OCI-LY1 (cell line): ENCODE results near the gene ITGB4.

ENCODE experiments used
- H2AFZ ChIP-seq: fragments of 200-600 bp; sonication (generic), shearing (Covaris generic); 2 replicates; pipeline ENCODE4 v1.6.0; 2014; ENCODE audit warnings: antibody characterized with exemption, mild to moderate bottlenecking, low read length
- H3F3A ChIP-seq: fragments of 200-600 bp; sonication (generic), shearing (Covaris generic); 2 replicates; pipeline ENCODE4 v1.6.0; 2014; ENCODE audit warnings: mild to moderate bottlenecking, antibody characterized with exemption, low read length, moderate library complexity; ENCODE audit not compliant: insufficient read depth
- H3K27ac ChIP-seq: fragments of 200-600 bp; sonication (generic); 2 replicates; pipeline ENCODE4 v1.5.1; 2014; ENCODE audit warnings: low read length, mixed run types, mild to moderate bottlenecking, low read depth; ENCODE audit not compliant: poor library complexity, severe bottlenecking
- H3K27me3 ChIP-seq: fragments of 200-600 bp; sonication (generic); 2 replicates; pipeline ENCODE4 v1.6.0; 2014; ENCODE audit warnings: antibody characterized with exemption, mild to moderate bottlenecking, low read length, moderate library complexity; ENCODE audit not compliant: insufficient read depth
- H3K36me3 ChIP-seq: fragments of 200-600 bp; sonication (generic); 2 replicates; pipeline ENCODE4 v1.6.1; 2014; ENCODE audit warnings: mild to moderate bottlenecking, antibody characterized with exemption, low read length, moderate library complexity, mixed read lengths; ENCODE audit not compliant: insufficient read depth
- H3K4me1 ChIP-seq: fragments of 200-600 bp; sonication (generic); 2 replicates; pipeline ENCODE4 v1.5.1; 2014; ENCODE audit warnings: mild to moderate bottlenecking, low read length, moderate library complexity; ENCODE audit not compliant: insufficient read depth, severe bottlenecking
- H3K4me2 ChIP-seq: fragments of 200-600 bp; sonication (generic), shearing (Covaris generic); 2 replicates; pipeline ENCODE4 v1.6.1; 2014; ENCODE audit warnings: low read length
- H3K4me3 ChIP-seq: fragments of 200-600 bp; sonication (generic); 2 replicates; pipeline ENCODE4 v1.5.1; 2014; ENCODE audit warnings: low read length, low read depth, mild to moderate bottlenecking, mixed read lengths; ENCODE audit not compliant: poor library complexity, severe bottlenecking
- H3K79me2 ChIP-seq: fragments of 200-600 bp; shearing (Covaris generic); 2 replicates; pipeline ENCODE4 v1.6.1; 2016; ENCODE audit warnings: mixed run types, low read length, mixed read lengths; ENCODE audit not compliant: insufficient read depth
- H3K9ac ChIP-seq: fragments of 200-600 bp; sonication (generic), shearing (Covaris generic); 2 replicates; pipeline ENCODE4 v1.6.1; 2014; ENCODE audit warnings: mild to moderate bottlenecking, low read length, mixed read lengths
- H3K9me2 ChIP-seq: fragments of 200-600 bp; sonication (generic), shearing (Covaris generic); 2 replicates; pipeline ENCODE4 v1.6.1; 2014; ENCODE audit warnings: low read depth, mild to moderate bottlenecking, low read length, mixed read lengths
- H3K9me3 ChIP-seq: fragments of 200-600 bp; shearing (Covaris generic); 2 replicates; pipeline ENCODE4 v1.6.1; 2014; ENCODE audit warnings: low read length, mixed read lengths
- H4K20me1 ChIP-seq: fragments of 200-600 bp; sonication (generic), shearing (Covaris generic); 2 replicates; pipeline ENCODE4 v1.6.0; 2016; ENCODE audit warnings: mild to moderate bottlenecking, low read length; ENCODE audit not compliant: insufficient read depth
- EZH2 ChIP-seq: fragments of 200-600 bp; sonication (generic), shearing (Covaris generic); IDR thresholded peaks from 2 replicates; pipeline ENCODE4 v1.8.0; 2017; ENCODE audit warnings: borderline replicate concordance, mixed run types, mild to moderate bottlenecking, antibody characterized with exemption, low read length, moderate library complexity, mixed read lengths
- TF ChIP-seq, protein P1 (sequence below): fragments of 200-600 bp; sonication (generic), shearing (Covaris generic); IDR thresholded peaks from 2 replicates; pipeline ENCODE4 v1.5.1; 2017; ENCODE audit warnings: mild to moderate bottlenecking, antibody characterized with exemption, low read length, moderate library complexity, mixed read lengths

Gene ITGB4

DNA sequence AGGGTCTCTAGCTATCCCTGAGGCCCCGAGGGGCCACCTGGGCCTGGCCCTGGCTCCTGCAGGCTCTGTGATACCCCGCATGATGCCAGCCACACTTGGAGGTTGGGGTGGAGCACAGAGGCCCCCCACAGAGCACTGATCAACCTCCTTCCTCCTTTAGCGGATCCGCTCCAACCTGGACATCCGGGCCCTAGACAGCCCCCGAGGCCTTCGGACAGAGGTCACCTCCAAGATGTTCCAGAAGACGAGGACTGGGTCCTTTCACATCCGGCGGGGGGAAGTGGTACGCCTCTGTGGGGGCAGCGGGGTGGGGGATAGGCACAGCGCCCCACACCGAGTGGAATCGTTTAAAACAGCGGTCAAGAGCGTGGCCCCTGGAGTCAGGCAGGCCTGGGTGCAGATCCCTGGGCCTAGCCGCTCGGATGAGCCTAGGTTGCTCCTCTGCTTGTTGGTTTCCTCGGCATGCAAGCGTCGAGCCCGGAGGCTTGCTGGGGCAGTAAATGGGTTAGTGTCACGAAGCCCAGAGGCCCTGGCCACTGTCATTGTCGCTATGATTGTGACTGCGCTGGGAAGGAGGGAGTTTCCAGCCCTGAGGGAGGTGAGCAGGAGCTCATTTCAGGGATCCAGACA lies 9.9 kb downstream of the ITGB4 start:
- H2AFZ ChIP-seq: no peak overlapping the region
- H3K27ac ChIP-seq: no peak overlapping the region
- no peaks in the 10 kb centered on the region for H3K36me3 ChIP-seq
- no peak overlapping the region for H3K4me3 ChIP-seq
- H3K9ac ChIP-seq: no peak overlapping the region
- H3K9me2 ChIP-seq: no peaks in the 10 kb centered on the region
- no peaks in the 10 kb centered on the region for H4K20me1 ChIP-seq
- H3K27me3 ChIP-seq: peaks cover 8% of the 10 kb centered on the region; the same call in 1 of the 2 replicates
- H3K79me2 ChIP-seq: no peaks in the 10 kb centered on the region
- no peaks in the 10 kb centered on the region for H3K9me3 ChIP-seq
- peaks cover 7% of the 10 kb centered on the region for H3K4me1 ChIP-seq
- H3K4me2 ChIP-seq: no peak overlapping the region
- no peaks in the 10 kb centered on the region for H3F3A ChIP-seq
- TF ChIP-seq, protein P1, sequence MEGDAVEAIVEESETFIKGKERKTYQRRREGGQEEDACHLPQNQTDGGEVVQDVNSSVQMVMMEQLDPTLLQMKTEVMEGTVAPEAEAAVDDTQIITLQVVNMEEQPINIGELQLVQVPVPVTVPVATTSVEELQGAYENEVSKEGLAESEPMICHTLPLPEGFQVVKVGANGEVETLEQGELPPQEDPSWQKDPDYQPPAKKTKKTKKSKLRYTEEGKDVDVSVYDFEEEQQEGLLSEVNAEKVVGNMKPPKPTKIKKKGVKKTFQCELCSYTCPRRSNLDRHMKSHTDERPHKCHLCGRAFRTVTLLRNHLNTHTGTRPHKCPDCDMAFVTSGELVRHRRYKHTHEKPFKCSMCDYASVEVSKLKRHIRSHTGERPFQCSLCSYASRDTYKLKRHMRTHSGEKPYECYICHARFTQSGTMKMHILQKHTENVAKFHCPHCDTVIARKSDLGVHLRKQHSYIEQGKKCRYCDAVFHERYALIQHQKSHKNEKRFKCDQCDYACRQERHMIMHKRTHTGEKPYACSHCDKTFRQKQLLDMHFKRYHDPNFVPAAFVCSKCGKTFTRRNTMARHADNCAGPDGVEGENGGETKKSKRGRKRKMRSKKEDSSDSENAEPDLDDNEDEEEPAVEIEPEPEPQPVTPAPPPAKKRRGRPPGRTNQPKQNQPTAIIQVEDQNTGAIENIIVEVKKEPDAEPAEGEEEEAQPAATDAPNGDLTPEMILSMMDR: no peak
- no peak for TF ChIP-seq EZH2

DNA sequence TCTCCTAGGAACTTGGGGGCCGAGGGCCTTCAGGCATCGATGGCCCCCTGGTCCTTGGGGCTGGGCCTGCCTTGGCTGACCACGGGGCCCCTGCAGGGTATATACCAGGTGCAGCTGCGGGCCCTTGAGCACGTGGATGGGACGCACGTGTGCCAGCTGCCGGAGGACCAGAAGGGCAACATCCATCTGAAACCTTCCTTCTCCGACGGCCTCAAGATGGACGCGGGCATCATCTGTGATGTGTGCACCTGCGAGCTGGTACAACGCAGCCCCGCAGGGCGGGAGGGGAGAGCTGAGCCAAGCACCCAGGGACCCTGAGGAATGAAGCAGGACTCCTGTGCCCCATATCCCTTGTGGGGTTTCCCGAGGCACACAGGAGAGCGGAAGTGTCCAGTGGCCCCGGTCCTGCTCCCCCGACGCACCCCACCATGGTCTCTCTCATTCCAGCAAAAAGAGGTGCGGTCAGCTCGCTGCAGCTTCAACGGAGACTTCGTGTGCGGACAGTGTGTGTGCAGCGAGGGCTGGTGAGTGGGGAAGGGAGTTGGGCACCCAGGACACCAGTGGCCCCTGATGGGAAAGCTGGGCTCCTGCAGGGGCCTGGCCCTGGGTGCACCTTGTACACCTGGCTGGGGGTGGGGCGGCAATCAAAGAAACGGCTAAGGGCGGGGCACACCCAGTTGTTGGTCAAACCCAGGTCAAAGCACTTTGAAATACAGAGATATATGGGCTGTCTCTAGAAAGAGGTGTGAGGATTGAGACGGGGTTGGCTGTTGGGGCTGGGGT lies 10.6 kb downstream of the ITGB4 start:
- Histone ChIP-seq H3K9me2 (no peaks in the 10 kb centered on the region), H3K9ac (no peak overlapping the region), H3K4me3 (no peak overlapping the region), H3K27me3 (peaks cover 8% of the 10 kb centered on the region; the same call in 1 of the 2 replicates), H3K36me3 (no peaks in the 10 kb centered on the region), H3K4me2 (no peak overlapping the region), H3K4me1 (peaks cover 7% of the 10 kb centered on the region), H2AFZ (no peak overlapping the region), H3F3A (no peaks in the 10 kb centered on the region), H4K20me1 (no peaks in the 10 kb centered on the region), H3K79me2 (no peaks in the 10 kb centered on the region), H3K9me3 (no peaks in the 10 kb centered on the region), H3K27ac (no peak overlapping the region)
- TF ChIP-seq EZH2: no peak
- TF ChIP-seq, protein P1: no peak

GRCh38 chr17:75733471-75733870 lies 12.2 kb downstream of the ITGB4 start:
- no peaks in the 10 kb centered on the region for H3K36me3 ChIP-seq

More at GRCh38 chr17:75733471-75733870, 12.2 kb downstream of the ITGB4 start:
- Histone ChIP-seq H2AFZ (no peak overlapping the region), H3K9ac (no peak overlapping the region), H3F3A (no peaks in the 10 kb centered on the region), H3K4me3 (no peak overlapping the region), H3K9me3 (no peaks in the 10 kb centered on the region), H3K4me2 (no peak overlapping the region), H3K79me2 (no peaks in the 10 kb centered on the region), H3K9me2 (no peaks in the 10 kb centered on the region), H4K20me1 (no peaks in the 10 kb centered on the region), H3K27ac (no peak overlapping the region), H3K4me1 (peaks cover 17% of the 10 kb centered on the region), H3K27me3 (0 out of 2 replicates have a peak, but pooled peaks cover 8% of the 10 kb centered on the region)
- TF ChIP-seq, protein P1: no peak
- no peak for TF ChIP-seq EZH2
